CD1c-positive myeloid dendritic cell (primary cell): ENCODE data around the gene TRIM24.

ENCODE experiments used
- DNase-seq: peaks from one replicate; pipeline ENCODE4 v3.0.0-alpha.2; 2016; ENCODE audit errors: extremely low spot score

The TRIM24 gene

DNA sequence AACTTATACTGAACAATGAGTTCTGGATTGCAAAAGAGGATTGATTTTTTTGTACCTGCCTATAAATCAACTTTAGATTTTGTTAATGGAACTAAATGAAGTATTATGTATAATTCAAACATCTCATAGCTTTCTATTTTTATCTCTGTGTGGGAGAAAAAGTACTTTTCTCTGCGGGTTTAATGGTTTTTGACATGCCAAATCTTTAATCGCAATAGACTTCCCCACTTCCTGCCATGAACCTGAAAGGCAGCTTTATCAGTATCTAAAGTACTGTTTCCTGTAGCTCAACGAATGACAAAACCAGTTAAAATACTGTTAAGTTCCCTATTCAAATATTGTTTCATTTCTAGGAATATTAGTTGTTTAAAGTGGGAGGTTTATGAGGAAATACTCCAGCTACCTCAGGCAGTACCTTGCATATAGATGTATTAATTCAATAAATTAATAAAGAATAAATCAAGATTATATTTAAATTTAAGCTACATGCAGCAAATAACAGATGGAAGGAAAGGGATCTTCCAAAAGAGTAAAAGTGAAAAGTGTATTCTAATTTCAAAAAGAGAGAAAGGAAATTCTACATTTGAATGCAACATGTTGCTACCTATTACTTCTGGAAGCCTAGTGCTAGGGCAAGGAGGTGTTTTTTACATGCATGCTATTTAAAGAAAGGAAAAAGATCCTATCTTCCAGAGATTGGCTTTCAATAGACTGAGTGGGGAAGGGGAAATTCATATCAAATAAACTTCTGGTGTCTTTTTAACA, 165.2 kb downstream of the TRIM24 start:
- DNase-seq: no peak

DNA sequence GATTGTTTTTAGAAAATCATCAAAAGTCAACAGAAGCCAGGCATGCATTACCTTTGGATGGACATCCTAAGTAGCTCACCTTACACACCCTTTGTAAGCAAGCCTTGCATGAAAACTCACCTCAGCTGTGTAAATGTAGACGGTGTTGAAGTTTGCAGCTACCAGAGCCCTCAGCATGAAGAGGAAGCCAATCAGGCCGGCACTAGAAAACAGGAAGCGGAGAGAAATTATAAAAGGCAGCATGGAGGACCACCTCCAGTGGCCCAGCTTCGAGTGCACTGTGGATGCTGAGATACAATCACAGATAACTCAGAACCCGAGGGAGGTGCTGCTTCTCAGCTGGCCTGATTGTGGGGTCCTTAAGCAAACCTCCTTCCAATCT, 165.8 kb downstream of the TRIM24 start:
- DNase-seq: no peak

DNA sequence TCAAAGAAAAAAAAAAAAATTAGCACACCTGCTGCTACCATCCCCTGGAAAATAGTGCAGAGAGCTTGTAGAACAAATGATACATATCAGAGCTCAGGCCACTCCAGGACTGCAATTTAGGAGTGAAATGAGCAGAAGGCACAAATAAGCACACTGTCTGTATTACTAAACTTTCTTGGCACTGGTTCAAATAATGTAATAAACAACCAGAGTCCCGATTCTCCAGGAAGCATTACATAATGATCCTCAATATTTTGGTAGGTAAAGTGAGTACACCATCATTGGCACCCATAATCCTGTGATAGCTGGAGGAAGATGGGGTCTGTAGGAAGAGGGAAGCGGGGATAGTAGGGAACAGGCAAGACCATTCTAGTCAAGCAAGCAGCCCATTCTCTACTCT, 166.8 kb downstream of the TRIM24 start:
- DNase-seq: no peak

DNA sequence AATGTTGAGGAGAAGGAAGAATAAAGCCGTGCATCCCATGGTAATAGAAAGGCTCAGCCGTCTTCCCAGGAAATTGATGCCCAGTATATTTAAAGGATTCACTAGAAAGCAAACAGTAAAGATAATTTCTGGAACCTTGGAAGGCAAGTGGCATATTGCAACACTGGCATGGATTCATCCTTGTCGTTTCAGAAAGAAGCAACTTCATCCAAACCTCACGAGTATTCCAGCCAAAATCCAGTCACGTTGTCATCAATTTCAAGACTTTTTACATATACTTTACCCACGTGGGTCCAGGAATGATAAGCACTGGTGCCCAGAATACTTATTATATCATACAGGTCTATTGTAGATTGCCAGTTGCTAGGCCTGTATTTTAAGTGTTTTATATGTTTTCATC, 167.3 kb downstream of the TRIM24 start:
- no peak for DNase-seq

DNA sequence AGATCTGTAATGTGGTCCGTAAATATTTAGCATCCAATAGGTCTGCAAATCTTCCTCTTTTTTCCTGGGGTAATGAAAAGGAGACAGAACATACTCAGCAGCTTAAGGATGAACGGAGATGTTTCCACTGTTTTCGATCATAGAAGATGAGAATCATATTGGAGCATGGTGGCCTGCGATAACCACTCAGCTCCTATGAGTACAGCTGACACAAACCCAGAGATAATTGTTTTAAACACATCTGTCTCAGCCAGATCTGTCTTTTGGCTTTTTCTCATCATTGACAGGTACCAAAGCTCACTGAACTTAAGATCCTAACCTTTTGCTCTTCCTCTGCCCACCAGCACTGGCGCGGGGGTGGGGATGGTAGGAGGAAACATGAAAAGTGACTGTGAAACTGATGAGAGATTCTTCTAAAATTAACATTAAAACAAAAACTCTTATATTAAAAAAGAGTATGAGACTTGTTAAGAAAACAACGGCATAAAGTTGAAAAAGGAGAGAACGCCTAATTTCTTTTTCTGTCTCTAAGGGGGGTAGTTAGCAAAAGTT, 170.1 kb downstream of the TRIM24 start:
- no peak for DNase-seq

DNA sequence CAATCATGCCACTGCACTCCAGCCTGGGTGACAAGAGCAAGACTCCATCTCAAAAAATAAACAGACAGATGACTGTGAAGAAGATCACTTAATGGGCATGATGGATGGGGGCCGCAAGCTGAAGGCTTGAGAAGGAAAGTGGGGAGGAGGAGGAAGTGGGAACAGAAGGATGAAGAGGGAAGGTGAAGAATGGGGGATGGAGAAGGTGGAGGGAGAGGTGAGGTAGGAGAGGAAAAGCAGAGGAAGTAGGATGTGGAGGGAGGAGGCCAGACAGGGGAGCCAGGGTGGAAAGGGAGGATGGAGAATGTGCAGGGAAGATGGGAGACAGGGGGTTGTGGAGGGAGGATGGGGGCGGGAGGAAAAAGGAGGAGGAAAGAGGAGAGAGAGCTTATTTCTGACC, 172.3 kb downstream of the TRIM24 start:
- no peak for DNase-seq

DNA sequence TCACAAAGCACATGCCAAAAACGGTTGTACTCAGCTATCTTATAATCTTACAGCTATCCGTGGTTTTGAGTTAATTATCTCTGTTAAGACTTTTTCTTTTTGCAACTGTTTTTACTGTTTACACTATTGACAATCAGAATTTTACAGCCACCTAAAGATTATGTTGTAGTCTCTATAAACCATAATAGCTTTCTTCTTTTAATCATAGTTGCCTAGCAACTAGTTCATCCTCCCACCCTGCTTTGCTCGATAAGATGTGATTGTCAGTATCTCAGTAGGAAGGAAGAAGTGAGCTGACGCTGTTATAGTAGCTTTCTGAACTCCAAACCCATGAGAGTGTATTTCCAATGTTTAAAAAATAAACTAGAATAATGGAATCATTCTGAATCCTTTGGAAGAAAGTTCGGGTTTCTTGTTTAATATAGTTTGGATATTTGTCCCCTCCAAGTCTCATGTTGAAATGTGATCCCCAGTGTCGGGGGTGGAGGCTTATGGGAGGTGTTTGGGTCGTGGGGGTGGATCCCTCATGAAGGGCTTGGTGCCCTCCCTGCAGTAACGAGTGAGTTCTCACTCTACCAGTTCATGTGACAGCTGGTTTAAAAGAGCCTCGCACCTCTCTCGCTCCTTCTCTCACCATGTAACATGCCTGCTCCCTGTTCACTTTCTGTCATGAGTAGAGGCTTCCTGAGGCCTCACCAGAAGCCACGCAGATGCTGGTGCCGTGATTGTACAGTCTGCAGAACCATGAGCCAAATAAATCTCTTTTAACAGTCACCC, 173.0 kb downstream of the TRIM24 start:
- DNase-seq: no peak
